Liver (tissue), 9 donors: ENCODE measurements around the gene KPRP. TPM values are rescaled to one million over a fixed set of nuclear protein-coding genes. Genes with fewer than 3 reads are reported as not detected.

Experiments used
- DNase-seq: peaks from one replicate; pipeline ENCODE4 v3.0.0-alpha.2; 2017; ENCODE audit warnings: low spot score
- H3K27ac ChIP-seq, 2 donors: one replicate each; pipeline ENCODE4 v1.7.0; 2013; ENCODE audit warnings: inconsistent platforms in 2 of 2, low read length in 2 of 2, control low read depth in 1 of 2, low read depth in 1 of 2, mild to moderate bottlenecking in 1 of 2
- H3K27me3 ChIP-seq, 4 donors: one replicate each; pipeline versions ENCODE4 v1.6.1 to v1.7.0; 2013; ENCODE audit warnings: low read length in 3 of 4, inconsistent platforms in 1 of 4, mild to moderate bottlenecking in 1 of 4, moderate library complexity in 1 of 4; ENCODE audit not compliant: control insufficient read depth in 4 of 4, insufficient read depth in 4 of 4
- H3K36me3 ChIP-seq, 4 donors: one replicate each; pipeline versions ENCODE4 v1.6.1 to v1.7.0; 2013; ENCODE audit warnings: low read length in 3 of 4, mild to moderate bottlenecking in 3 of 4, low read depth in 1 of 4, moderate library complexity in 1 of 4; ENCODE audit not compliant: control insufficient read depth in 4 of 4, insufficient read depth in 3 of 4
- H3K4me1 ChIP-seq, 4 donors: one replicate each; pipeline versions ENCODE4 v1.6.1 to v1.7.0; 2013; ENCODE audit warnings: low read length in 3 of 4, mild to moderate bottlenecking in 3 of 4, moderate library complexity in 1 of 4; ENCODE audit not compliant: control insufficient read depth in 4 of 4, insufficient read depth in 4 of 4
- H3K4me3 ChIP-seq, 3 donors: one replicate each; pipeline versions ENCODE4 v1.6.1 to v1.7.0; 2013; ENCODE audit warnings: low read length in 3 of 3, control low read depth in 1 of 3, low read depth in 1 of 3, mild to moderate bottlenecking in 1 of 3
- H3K9ac ChIP-seq, 2 donors: one replicate each; pipeline ENCODE4 v1.7.0; 2013; ENCODE audit warnings: low read length in 2 of 2, mild to moderate bottlenecking in 2 of 2, moderate library complexity in 2 of 2, control low read depth in 1 of 2, low read depth in 1 of 2
- H3K9me3 ChIP-seq, 4 donors: one replicate each; pipeline versions ENCODE4 v1.6.1 to v1.7.0; 2013; ENCODE audit warnings: low read length in 3 of 4; ENCODE audit not compliant: control insufficient read depth in 4 of 4
- ATF3 ChIP-seq: IDR thresholded peaks from 2 replicates; pipeline ENCODE4 v1.6.1; 2016; ENCODE audit warnings: antibody characterized with exemption
- CTCF ChIP-seq: fragments of 150-350 bp; IDR thresholded peaks from 2 replicates; pipeline ENCODE4 v1.5.1; 2017; ENCODE audit warnings: improper control_type of control experiment, low read depth, low read length; ENCODE audit not compliant: missing input control
- EGR1 ChIP-seq, 2 donors: IDR thresholded peaks; 2 replicates each; pipeline ENCODE4 v1.6.1; 2016 to 2018; ENCODE audit warnings: antibody characterized with exemption in 2 of 2, low read depth in 2 of 2
- FOXA2 ChIP-seq: IDR thresholded peaks from 2 replicates; pipeline ENCODE4 v1.6.1; 2016; ENCODE audit warnings: antibody characterized with exemption
- HNF4A ChIP-seq, 2 donors: conservative IDR thresholded peaks; 2 replicates each; pipeline ENCODE4 v1.6.1; 2016; ENCODE audit warnings: antibody characterized with exemption in 2 of 2, mild to moderate bottlenecking in 2 of 2
- HNF4G ChIP-seq: IDR thresholded peaks from 2 replicates; pipeline ENCODE4 v1.6.1; 2016; ENCODE audit warnings: antibody characterized with exemption
- MAX ChIP-seq: IDR thresholded peaks from 2 replicates; pipeline ENCODE4 v1.6.1; 2016; ENCODE audit warnings: antibody characterized with exemption
- NR2F2 ChIP-seq: IDR thresholded peaks from 2 replicates; pipeline ENCODE4 v1.6.1; 2016; ENCODE audit warnings: antibody characterized with exemption
- RAD21 ChIP-seq, 2 donors: IDR thresholded peaks; 2 replicates each; pipeline ENCODE4 v1.6.1; 2016; ENCODE audit warnings: antibody characterized with exemption in 2 of 2, mild to moderate bottlenecking in 2 of 2
- REST ChIP-seq: IDR thresholded peaks from 2 replicates; pipeline ENCODE4 v1.6.1; 2016; ENCODE audit warnings: antibody characterized with exemption, mild to moderate bottlenecking
- RXRA ChIP-seq, 2 donors: IDR thresholded peaks; 2 replicates each; pipeline ENCODE4 v1.6.1; 2017 to 2018; ENCODE audit warnings: antibody characterized with exemption in 2 of 2, mild to moderate bottlenecking in 1 of 2
- SP1 ChIP-seq: IDR thresholded peaks from 2 replicates; pipeline ENCODE4 v1.6.1; 2018; ENCODE audit warnings: antibody characterized with exemption, mild to moderate bottlenecking
- TAF1 ChIP-seq: conservative IDR thresholded peaks from 2 replicates; pipeline ENCODE4 v1.6.1; 2016; ENCODE audit warnings: antibody characterized with exemption, mild to moderate bottlenecking
- YY1 ChIP-seq: IDR thresholded peaks from 2 replicates; pipeline ENCODE4 v1.6.1; 2016; ENCODE audit warnings: antibody characterized with exemption, mild to moderate bottlenecking
- ZBTB33 ChIP-seq: IDR thresholded peaks from 2 replicates; pipeline ENCODE4 v1.6.1; 2016; ENCODE audit warnings: antibody characterized with exemption
- WGBS: extraction: QIAGEN DNeasy Blood & Tissue Kit; methylation state at CpG from one replicate; pipeline ENCODE4 v1.1.7; 2013; 5-methylcytosine and 5-hydroxymethylcytosine counted together
- polyA plus RNA-seq, 2 donors: library from polyadenylated mRNA; stranded (reverse) in 1 of 2; unstranded in 1 of 2; fragments of 200-250 nt in 1 of 2; fragments of >200 nt in 1 of 2; fragmentation: Nextera tagmentation in 1 of 2; extraction: Ambion mirVana in 1 of 2; gene quantifications; one replicate each; pipeline versions ENCODE4 v1.2.1 to v1.2.3, GENCODE V29; 2013 to 2015
- total RNA-seq, 2 donors: library from RNA; depleted of rRNA; stranded (reverse); fragments of >200 nt; gene quantifications; one replicate each; pipeline ENCODE4 v1.2.3, GENCODE V29; 2014
- donor health status: healthy.
- donor health status: healthy.
- donor health status: healthy.
- donor health status: healthy.
- donor health status: healthy.

KPRP gene
- total and polyA plus RNA-seq, 4 donors, result not detected

- 82% methylated on average over 2 of the region's 2 CpGs for WGBS
- no peak for DNase-seq
Observed at GRCh38 chr1:152811050-152811449, 53.2 kb downstream of the KPRP start.

More at GRCh38 chr1:152811050-152811449, 53.2 kb downstream of the KPRP start:
- Histone ChIP-seq H3K4me3 (no peak overlapping the region), H3K36me3 (no peaks in the 10 kb centered on the region), H3K4me1 (no peaks in the 10 kb centered on the region), H3K27ac (no peak overlapping the region), H3K9ac (no peak overlapping the region), H3K9me3 (no peaks in the 10 kb centered on the region), H3K27me3 (peaks cover 0 to 7% (median 0%) of the 10 kb centered on the region in 4 donors)
- TF ChIP-seq REST (no peak), HNF4G (no peak), TAF1 (no peak), NR2F2 (no peak), RAD21 (IDR thresholded peaks at IDR 0.05) (no peak), MAX (no peak), SP1 (no peak), EGR1 (IDR thresholded peaks at IDR 0.05; ENCODE audit: low read depth in 2 of 2) (no peak), RXRA (IDR thresholded peaks at IDR 0.05) (no peak), ZBTB33 (no peak), HNF4A (conservative IDR thresholded peaks at IDR 0.05) (no peak), ATF3 (no peak), CTCF (no peak), FOXA2 (no peak), YY1 (no peak)

Other genes starting within 250 kb of the KPRP start
- gene LCE5A, start 247.2 kb upstream of the KPRP start, total RNA-seq, result not detected
- not detected for gene LCE5A, start 247.2 kb upstream of the KPRP start, polyA plus RNA-seq
- not detected for gene CRCT1, start 243.5 kb upstream of the KPRP start, total RNA-seq
- not detected for gene CRCT1, start 243.5 kb upstream of the KPRP start, polyA plus RNA-seq
- gene LCE3E, start 191.2 kb upstream of the KPRP start, total RNA-seq, result not detected
- not detected for gene LCE3E, start 191.2 kb upstream of the KPRP start, polyA plus RNA-seq
- not detected for gene LCE3D, start 177.5 kb upstream of the KPRP start, total RNA-seq
- not detected for gene LCE3D, start 177.5 kb upstream of the KPRP start, polyA plus RNA-seq
- not detected for gene LCE3C, start 157.8 kb upstream of the KPRP start, total RNA-seq
- not detected for gene LCE3C, start 157.8 kb upstream of the KPRP start, polyA plus RNA-seq
- gene LCE3B, start 144.2 kb upstream of the KPRP start, total RNA-seq, result not detected
- not detected for gene LCE3B, start 144.2 kb upstream of the KPRP start, polyA plus RNA-seq
- not detected for gene LCE3A, start 134.9 kb upstream of the KPRP start, total RNA-seq
- not detected for gene LCE3A, start 134.9 kb upstream of the KPRP start, polyA plus RNA-seq
- not detected for gene LCE2D, start 94.6 kb upstream of the KPRP start, total RNA-seq
- not detected for gene LCE2D, start 94.6 kb upstream of the KPRP start, polyA plus RNA-seq
- not detected for gene LCE2C, start 82.7 kb upstream of the KPRP start, total RNA-seq
- not detected for gene LCE2C, start 82.7 kb upstream of the KPRP start, polyA plus RNA-seq
- not detected for gene LCE2B, start 71.9 kb upstream of the KPRP start, total RNA-seq
- not detected for gene LCE2B, start 71.9 kb upstream of the KPRP start, polyA plus RNA-seq
- not detected for gene LCE2A, start 59.7 kb upstream of the KPRP start, total RNA-seq
- gene LCE2A, start 59.7 kb upstream of the KPRP start, polyA plus RNA-seq, result not detected
- gene LCE4A, start 49.9 kb upstream of the KPRP start, total RNA-seq, result not detected
- gene LCE4A, start 49.9 kb upstream of the KPRP start, polyA plus RNA-seq, result not detected
- gene LCE1F, start 17.1 kb downstream of the KPRP start, total RNA-seq, result not detected
- gene LCE1F, start 17.1 kb downstream of the KPRP start, polyA plus RNA-seq, result not detected
- not detected for gene LCE1E, start 28.2 kb downstream of the KPRP start, total RNA-seq
- not detected for gene LCE1E, start 28.2 kb downstream of the KPRP start, polyA plus RNA-seq
- not detected for gene LCE1D, start 38.7 kb downstream of the KPRP start, total RNA-seq
- not detected for gene LCE1D, start 38.7 kb downstream of the KPRP start, polyA plus RNA-seq
- gene LCE1C, start 48.6 kb downstream of the KPRP start, total RNA-seq, result not detected
- not detected for gene LCE1C, start 48.6 kb downstream of the KPRP start, polyA plus RNA-seq
- gene LCE1B, start 53.9 kb downstream of the KPRP start, total RNA-seq, result not detected
- not detected for gene LCE1B, start 53.9 kb downstream of the KPRP start, polyA plus RNA-seq
- not detected for gene LCE1A, start 69.4 kb downstream of the KPRP start, total RNA-seq
- not detected for gene LCE1A, start 69.4 kb downstream of the KPRP start, polyA plus RNA-seq
- gene LCE6A, start 84.8 kb downstream of the KPRP start, total RNA-seq, result not detected
- gene LCE6A, start 84.8 kb downstream of the KPRP start, polyA plus RNA-seq, result not detected
- not detected for gene LCE7A, start 102.0 kb downstream of the KPRP start, total RNA-seq
- not detected for gene LCE7A, start 102.0 kb downstream of the KPRP start, polyA plus RNA-seq
- gene SMCP, start 120.3 kb downstream of the KPRP start, total RNA-seq, result not detected
- gene SMCP, start 120.3 kb downstream of the KPRP start, polyA plus RNA-seq, result not detected
- not detected for gene IVL, start 150.5 kb downstream of the KPRP start, total RNA-seq
- under 1 TPM in 1 of 2 donors, not detected in 1; 0.02 TPM for gene IVL, start 150.5 kb downstream of the KPRP start, polyA plus RNA-seq
- not detected for gene SPRR5, start 189.2 kb downstream of the KPRP start, total RNA-seq
- gene SPRR5, start 189.2 kb downstream of the KPRP start, polyA plus RNA-seq, result not detected
- gene SPRR4, start 212.6 kb downstream of the KPRP start, total RNA-seq, result not detected
- not detected for gene SPRR4, start 212.6 kb downstream of the KPRP start, polyA plus RNA-seq
- gene SPRR1A, start 226.1 kb downstream of the KPRP start, total RNA-seq, result not detected
- gene SPRR1A, start 226.1 kb downstream of the KPRP start, polyA plus RNA-seq, result not detected
- gene SPRR3, start 243.7 kb downstream of the KPRP start, total RNA-seq, result not detected
- under 1 TPM in 1 of 2 donors, not detected in 1; 0.61 TPM for gene SPRR3, start 243.7 kb downstream of the KPRP start, polyA plus RNA-seq